ENCODE results near the gene GNB1L.

The GNB1L gene

DNA sequence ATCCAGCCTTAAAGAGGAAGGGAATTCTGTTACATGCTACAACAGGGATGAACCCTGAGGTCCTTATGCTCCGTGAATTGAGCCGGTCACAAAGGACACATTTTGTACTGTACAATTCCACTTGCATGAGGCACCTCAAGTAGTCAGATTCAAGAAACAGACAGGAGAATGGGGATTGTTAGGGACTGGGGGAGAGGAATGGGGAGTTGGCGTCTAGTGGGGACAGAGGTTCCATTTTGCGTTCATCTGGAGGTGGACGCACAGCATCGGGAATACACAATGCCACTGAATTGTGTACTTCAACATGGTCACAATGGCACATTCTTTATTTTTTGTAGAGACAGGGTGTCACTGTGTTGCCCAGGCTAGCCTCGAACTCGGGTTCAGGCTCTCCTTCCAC, 80.0 kb downstream of the GNB1L start:
- no peak overlapping the region for H3K27ac ChIP-seq (ENCODE audit: insufficient read depth, low read depth, low read length, poor library complexity, severe bottlenecking)
- no peaks in the 10 kb centered on the region for H3K36me3 ChIP-seq (ENCODE audit: control insufficient read depth, insufficient read depth, low read length)
- peaks cover 35% of the 10 kb centered on the region for H3K27me3 ChIP-seq (ENCODE audit: control insufficient read depth, insufficient read depth, low read length, poor library complexity, severe bottlenecking)
- no peak overlapping the region for H3K4me3 ChIP-seq (ENCODE audit: insufficient read depth, low read depth, low read length)
- peaks cover 5% of the 10 kb centered on the region for H3K4me1 ChIP-seq (ENCODE audit: control insufficient read depth, insufficient read depth, low read length)
- WGBS, 2 experiments: 89 to 97% methylated on average over 8 of the region's 8 CpGs
- no peaks in the 10 kb centered on the region for H3K9me3 ChIP-seq (ENCODE audit: control insufficient read depth, low read length)

DNA sequence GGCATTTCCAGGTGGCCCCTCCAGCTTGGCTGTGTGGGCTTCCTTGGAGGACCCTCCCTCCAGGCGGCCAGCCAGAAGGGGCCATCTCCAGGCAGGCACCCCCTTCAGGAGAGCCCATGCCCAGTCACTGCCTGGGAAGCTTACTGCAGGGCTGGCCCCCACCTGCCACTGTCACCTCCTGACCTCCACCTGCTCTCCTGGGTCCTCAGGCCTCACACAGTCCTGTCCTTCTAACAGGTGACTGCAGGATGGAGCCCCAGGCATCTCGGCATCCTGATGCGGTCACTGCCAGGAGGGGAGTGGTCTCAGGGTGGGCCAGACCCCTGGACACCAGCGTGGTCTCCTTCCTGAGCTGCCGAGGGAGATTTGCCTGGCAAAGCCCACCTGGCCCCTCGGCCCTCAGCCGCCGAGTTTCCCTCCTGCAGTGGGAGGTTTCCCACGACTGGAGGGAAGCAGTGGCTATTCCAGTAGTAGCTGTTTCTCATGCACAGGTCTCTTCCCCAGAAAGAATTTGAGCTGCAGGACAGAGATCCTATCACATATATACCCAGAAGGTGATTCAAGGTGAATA, 81.1 kb downstream of the GNB1L start:
- H3K4me3 ChIP-seq (ENCODE audit: insufficient read depth, low read depth, low read length): no peak overlapping the region
- 87 to 89% methylated on average over 9 of the region's 9 CpGs for WGBS, 2 experiments
- H3K27ac ChIP-seq (ENCODE audit: insufficient read depth, low read depth, low read length, poor library complexity, severe bottlenecking): no peak overlapping the region
- H3K9me3 ChIP-seq (ENCODE audit: control insufficient read depth, low read length): no peaks in the 10 kb centered on the region
- no peaks in the 10 kb centered on the region for H3K36me3 ChIP-seq (ENCODE audit: control insufficient read depth, insufficient read depth, low read length)
- H3K4me1 ChIP-seq (ENCODE audit: control insufficient read depth, insufficient read depth, low read length): peaks cover 5% of the 10 kb centered on the region
- H3K27me3 ChIP-seq (ENCODE audit: control insufficient read depth, insufficient read depth, low read length, poor library complexity, severe bottlenecking): peaks cover 42% of the 10 kb centered on the region

DNA sequence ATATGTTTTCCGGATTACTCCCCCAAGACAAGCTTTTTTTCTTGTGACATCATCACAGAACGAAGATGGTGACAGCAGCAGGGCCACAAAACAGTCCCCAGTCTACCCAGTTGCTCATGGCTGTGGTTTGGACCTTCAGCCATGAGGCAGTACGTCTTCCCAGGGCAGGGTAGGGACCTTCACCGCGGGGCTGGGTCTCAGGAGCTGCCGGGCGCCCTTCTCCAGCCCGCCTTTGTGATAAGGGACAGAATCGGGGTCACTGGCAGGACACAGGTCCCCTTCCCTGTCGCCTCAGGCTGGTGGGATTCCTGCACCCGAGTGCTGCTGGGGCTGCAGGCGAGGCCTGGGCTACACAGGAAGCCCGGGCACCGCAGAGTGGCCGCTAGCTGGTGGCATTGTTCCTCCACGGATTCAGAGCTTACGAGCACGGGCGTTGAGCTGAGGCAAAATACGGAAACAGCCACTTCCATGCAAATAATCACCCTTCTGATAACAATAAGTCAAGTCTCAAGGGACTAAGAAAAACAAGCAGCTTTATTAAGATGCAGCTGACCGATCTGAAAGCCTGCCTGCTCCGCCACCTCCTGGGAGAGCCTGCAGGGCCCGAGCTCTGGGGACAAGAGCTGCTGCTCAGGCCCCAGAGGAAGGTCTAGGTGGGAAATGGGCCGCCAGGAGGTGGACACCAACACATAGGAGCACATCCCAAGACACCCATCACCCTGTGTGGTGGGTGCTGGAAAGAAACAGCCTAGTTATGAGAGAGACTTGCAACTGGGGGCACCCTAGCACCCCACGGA, 81.8 kb downstream of the GNB1L start:
- Histone ChIP-seq H3K9me3 (ENCODE audit: control insufficient read depth, low read length) (no peaks in the 10 kb centered on the region), H3K27ac (ENCODE audit: insufficient read depth, low read depth, low read length, poor library complexity, severe bottlenecking) (no peak overlapping the region), H3K27me3 (ENCODE audit: control insufficient read depth, insufficient read depth, low read length, poor library complexity, severe bottlenecking) (peaks cover 49% of the 10 kb centered on the region), H3K36me3 (ENCODE audit: control insufficient read depth, insufficient read depth, low read length) (no peaks in the 10 kb centered on the region), H3K4me3 (ENCODE audit: insufficient read depth, low read depth, low read length) (no peak overlapping the region), H3K4me1 (ENCODE audit: control insufficient read depth, insufficient read depth, low read length) (peaks cover 5% of the 10 kb centered on the region)
- WGBS, 2 experiments: 83 to 86% methylated on average over 25 of the region's 25 CpGs

DNA sequence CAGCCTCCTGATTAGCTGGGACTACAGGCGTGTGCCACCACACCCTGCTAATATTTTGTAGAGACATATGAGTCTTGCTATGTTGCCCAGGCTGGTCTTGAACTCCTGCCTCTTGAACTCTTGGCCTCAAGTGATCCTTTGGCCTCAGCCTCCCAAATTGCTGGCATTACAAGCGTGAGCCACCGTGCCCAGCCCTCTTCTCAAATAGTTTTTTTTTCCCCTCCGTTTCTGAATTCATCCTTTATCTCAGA, 82.3 kb downstream of the GNB1L start:
- Histone ChIP-seq H3K4me1 (ENCODE audit: control insufficient read depth, insufficient read depth, low read length) (peaks cover 10% of the 10 kb centered on the region), H3K27me3 (ENCODE audit: control insufficient read depth, insufficient read depth, low read length, poor library complexity, severe bottlenecking) (peaks cover 54% of the 10 kb centered on the region)

DNA sequence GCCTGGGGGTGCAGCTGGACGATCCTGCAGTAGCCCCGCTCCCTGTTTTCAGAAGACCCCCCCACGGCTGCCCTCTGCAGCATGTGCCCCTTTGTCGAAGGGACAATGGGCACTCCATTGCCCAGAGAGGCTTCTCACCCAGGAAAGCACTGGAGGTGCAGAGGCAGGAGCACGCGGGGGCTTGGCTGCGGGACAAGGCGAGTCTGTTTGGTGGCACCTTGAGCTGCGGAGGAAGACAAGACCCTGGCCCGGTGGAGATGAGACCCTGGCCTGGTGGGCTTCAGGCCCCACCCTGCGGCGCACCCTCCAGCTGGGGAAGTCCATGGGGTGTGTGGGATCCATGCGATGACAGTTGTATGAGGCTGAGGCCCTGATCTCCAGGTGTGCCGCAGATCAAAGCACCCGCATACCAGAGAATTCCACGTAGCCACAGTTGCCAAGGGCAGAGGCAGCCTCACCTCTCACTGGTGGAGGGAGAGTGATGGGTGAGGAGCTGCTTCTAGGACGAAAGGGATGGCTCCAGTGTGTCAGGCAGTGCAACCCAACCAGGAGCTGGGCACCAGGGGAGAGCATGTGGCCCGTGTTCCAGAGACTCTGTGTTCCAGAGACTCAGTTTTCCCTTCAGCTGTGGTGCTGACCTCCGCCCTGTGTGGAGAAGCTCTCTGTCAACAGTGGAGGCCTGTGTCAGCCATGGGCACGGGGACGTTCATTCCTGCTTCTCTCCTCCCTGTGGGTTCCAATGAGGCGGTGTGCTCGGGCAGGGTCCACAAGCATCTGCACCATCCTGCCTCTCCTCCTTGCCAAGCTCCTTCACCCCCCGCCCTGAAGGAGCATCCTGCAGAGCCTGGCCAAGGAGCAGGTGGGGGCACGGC, 84.1 kb downstream of the GNB1L start:
- no peak overlapping the region for H3K4me3 ChIP-seq (ENCODE audit: insufficient read depth, low read depth, low read length)
- WGBS, 2 experiments: 88 to 90% methylated on average over 25 of the region's 25 CpGs
- H3K4me1 ChIP-seq (ENCODE audit: control insufficient read depth, insufficient read depth, low read length): peaks cover 15% of the 10 kb centered on the region
- peaks cover 72% of the 10 kb centered on the region for H3K27me3 ChIP-seq (ENCODE audit: control insufficient read depth, insufficient read depth, low read length, poor library complexity, severe bottlenecking)
- H3K27ac ChIP-seq (ENCODE audit: insufficient read depth, low read depth, low read length, poor library complexity, severe bottlenecking): no peak overlapping the region
- no peaks in the 10 kb centered on the region for H3K9me3 ChIP-seq (ENCODE audit: control insufficient read depth, low read length)
- no peaks in the 10 kb centered on the region for H3K36me3 ChIP-seq (ENCODE audit: control insufficient read depth, insufficient read depth, low read length)

More for the DNA sequence above, 82.3 kb downstream of the GNB1L start:
- H3K27ac ChIP-seq (ENCODE audit: insufficient read depth, low read depth, low read length, poor library complexity, severe bottlenecking): no peak overlapping the region
- H3K9me3 ChIP-seq (ENCODE audit: control insufficient read depth, low read length): no peaks in the 10 kb centered on the region
- WGBS, 2 experiments: 90 to 93% methylated on average over 4 of the region's 4 CpGs
- H3K4me3 ChIP-seq (ENCODE audit: insufficient read depth, low read depth, low read length): no peak overlapping the region
- H3K36me3 ChIP-seq (ENCODE audit: control insufficient read depth, insufficient read depth, low read length): no peaks in the 10 kb centered on the region

DNA sequence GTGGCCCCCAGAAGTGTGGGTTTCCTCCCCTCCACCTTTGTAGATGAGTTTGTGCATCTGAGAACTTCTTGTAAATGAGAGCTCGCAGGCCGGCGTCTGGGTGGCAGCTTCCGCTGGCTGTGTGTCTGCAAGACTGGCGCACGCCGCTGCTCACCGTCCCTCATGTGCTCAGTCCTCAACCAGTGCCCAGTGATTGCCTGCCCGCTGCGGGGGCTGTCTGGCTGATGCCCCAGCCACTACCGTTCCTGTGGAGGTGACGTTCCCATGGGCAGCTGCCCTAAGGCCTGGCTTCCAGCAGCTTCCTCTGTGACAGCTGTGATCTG, 85.3 kb downstream of the GNB1L start:
- Histone ChIP-seq H3K9me3 (ENCODE audit: control insufficient read depth, low read length) (no peaks in the 10 kb centered on the region), H3K27ac (ENCODE audit: insufficient read depth, low read depth, low read length, poor library complexity, severe bottlenecking) (no peak overlapping the region), H3K4me3 (ENCODE audit: insufficient read depth, low read depth, low read length) (no peak overlapping the region), H3K27me3 (ENCODE audit: control insufficient read depth, insufficient read depth, low read length, poor library complexity, severe bottlenecking) (peaks cover 80% of the 10 kb centered on the region), H3K4me1 (ENCODE audit: control insufficient read depth, insufficient read depth, low read length) (peaks cover 21% of the 10 kb centered on the region), H3K36me3 (ENCODE audit: control insufficient read depth, insufficient read depth, low read length) (no peaks in the 10 kb centered on the region)
- 95 to 96% methylated on average over 12 of the region's 12 CpGs for WGBS, 2 experiments

DNA sequence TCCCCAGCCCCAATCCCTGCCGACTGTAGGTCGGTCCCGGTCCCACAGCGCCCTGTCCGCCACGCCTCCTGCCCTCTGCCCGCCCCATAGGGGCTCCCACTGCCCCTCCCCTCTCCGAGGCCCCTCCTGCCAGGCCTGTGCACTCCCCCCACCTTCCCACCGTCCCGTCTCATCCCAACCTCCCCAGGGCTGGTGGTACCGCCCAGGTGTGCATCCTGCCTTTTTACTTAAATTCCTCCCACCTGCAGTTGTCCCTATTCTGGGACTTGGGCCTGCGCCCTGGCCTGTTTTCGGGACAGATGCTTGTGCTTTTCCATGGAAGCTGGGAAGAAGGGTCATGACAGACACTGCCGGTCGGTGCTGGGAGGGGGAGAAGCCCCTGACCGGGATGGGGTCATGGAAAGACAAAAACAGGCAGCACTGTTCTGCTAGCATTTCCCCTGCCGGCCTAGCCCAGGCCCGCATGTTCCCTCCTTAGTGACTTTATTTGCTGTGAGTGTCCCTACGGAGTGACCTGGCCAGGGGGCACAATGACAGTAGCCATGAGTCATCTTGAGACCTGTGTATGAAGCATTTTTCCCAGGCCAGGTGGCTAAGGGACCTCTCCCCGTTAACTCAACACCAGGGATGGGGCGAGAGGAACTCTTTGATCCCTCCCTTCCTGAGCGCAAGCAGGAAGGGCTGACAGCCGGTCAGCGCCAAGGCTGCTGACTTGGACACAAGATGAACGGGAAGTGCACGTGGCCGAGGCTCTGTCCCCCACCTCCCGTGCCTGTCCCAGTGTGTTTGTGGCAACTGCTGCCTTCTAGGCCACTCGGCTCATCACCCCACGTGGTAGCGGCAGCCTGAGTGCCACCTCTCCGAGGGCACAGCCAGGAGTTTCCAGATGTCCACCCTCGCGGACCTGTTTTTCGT, 87.0 kb downstream of the GNB1L start:
- 25% methylated on average over 35 of the region's 35 CpGs for WGBS, 2 experiments
- Histone ChIP-seq H3K4me1 (ENCODE audit: control insufficient read depth, insufficient read depth, low read length) (peaks cover 16% of the 10 kb centered on the region), H3K4me3 (ENCODE audit: insufficient read depth, low read depth, low read length) (no peak overlapping the region), H3K36me3 (ENCODE audit: control insufficient read depth, insufficient read depth, low read length) (no peaks in the 10 kb centered on the region), H3K27ac (ENCODE audit: insufficient read depth, low read depth, low read length, poor library complexity, severe bottlenecking) (no peak overlapping the region), H3K9me3 (ENCODE audit: control insufficient read depth, low read length) (no peaks in the 10 kb centered on the region), H3K27me3 (ENCODE audit: control insufficient read depth, insufficient read depth, low read length, poor library complexity, severe bottlenecking) (peaks cover 96% of the 10 kb centered on the region)

DNA sequence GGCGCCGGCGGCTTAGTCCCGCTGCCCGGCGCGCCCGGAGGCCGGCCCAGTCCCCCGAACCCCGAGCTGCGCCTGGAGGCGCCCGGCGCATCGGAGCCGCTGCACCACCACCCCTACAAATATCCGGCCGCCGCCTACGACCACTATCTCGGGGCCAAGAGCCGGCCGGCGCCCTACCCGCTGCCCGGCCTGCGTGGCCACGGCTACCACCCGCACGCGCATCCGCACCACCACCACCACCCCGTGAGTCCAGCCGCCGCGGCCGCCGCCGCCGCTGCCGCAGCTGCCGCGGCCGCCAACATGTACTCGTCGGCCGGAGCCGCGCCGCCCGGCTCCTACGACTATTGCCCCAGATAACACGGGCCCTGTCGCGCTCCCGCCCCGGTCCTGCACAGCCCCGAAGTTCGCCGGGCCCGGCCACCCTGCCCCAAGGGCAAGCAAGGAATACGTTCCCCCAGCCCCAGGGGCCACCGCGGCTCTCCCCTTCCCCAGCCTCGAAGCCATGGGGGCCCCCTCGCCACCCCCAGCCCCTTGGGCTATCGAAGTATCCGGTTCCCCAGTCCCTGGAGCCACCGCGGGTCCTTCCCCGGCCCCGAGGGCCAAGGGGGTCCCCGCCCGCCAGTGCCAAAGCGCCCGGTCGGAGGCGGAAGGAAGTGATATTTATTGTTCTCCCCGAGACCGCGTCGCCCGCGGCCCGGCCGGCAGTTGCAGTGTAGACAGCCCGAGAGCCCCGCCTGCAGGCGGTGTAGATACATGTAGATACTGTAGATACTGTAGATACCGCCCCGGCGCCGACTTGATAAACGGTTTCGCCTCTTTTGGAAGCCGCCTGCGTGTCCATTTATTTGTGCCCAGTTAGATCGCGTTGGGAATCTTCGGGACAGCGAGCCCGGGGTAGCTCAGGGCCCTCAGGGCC, 87.9 kb downstream of the GNB1L start:
- peaks cover 100% of the 10 kb centered on the region for H3K27me3 ChIP-seq (ENCODE audit: control insufficient read depth, insufficient read depth, low read length, poor library complexity, severe bottlenecking)

DNA sequence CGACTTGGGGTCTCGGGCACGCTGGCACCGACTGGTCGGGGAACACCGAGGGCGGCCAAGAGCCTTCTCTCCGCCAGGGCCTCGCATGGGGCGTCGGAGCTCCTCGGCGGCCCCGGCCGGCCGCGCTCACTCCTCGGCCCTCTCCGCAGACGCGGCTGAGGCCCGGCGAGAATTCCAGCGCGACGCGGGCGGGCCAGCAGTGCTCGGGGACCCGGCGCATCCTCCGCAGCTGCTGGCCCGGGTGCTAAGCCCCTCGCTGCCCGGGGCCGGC, 88.5 kb downstream of the GNB1L start:
- no peak overlapping the region for H3K4me3 ChIP-seq (ENCODE audit: insufficient read depth, low read depth, low read length)
- H3K9me3 ChIP-seq (ENCODE audit: control insufficient read depth, low read length): no peaks in the 10 kb centered on the region
- peaks cover 16% of the 10 kb centered on the region for H3K4me1 ChIP-seq (ENCODE audit: control insufficient read depth, insufficient read depth, low read length)
- H3K36me3 ChIP-seq (ENCODE audit: control insufficient read depth, insufficient read depth, low read length): no peaks in the 10 kb centered on the region
- peaks cover 100% of the 10 kb centered on the region for H3K27me3 ChIP-seq (ENCODE audit: control insufficient read depth, insufficient read depth, low read length, poor library complexity, severe bottlenecking)
- 2% methylated on average over 36 of the region's 36 CpGs for WGBS, 2 experiments
- no peak overlapping the region for H3K27ac ChIP-seq (ENCODE audit: insufficient read depth, low read depth, low read length, poor library complexity, severe bottlenecking)

More for the DNA sequence above, 87.9 kb downstream of the GNB1L start:
- H3K4me3 ChIP-seq (ENCODE audit: insufficient read depth, low read depth, low read length): no peak overlapping the region
- no peak overlapping the region for H3K27ac ChIP-seq (ENCODE audit: insufficient read depth, low read depth, low read length, poor library complexity, severe bottlenecking)
- 4% methylated on average over 103 of the region's 103 CpGs for WGBS, 2 experiments
- peaks cover 16% of the 10 kb centered on the region for H3K4me1 ChIP-seq (ENCODE audit: control insufficient read depth, insufficient read depth, low read length)
- H3K9me3 ChIP-seq (ENCODE audit: control insufficient read depth, low read length): no peaks in the 10 kb centered on the region
- H3K36me3 ChIP-seq (ENCODE audit: control insufficient read depth, insufficient read depth, low read length): no peaks in the 10 kb centered on the region

Measured in ectodermal cell (in vitro differentiated cells).